ENCODE data around the gene EVPL. TPM values are rescaled to one million over a fixed set of nuclear protein-coding genes. Genes with fewer than 3 reads are reported as not detected.

EVPL gene
- total and polyA plus RNA-seq, 2 of the 13 experiments (the other 11 are each of a cell fraction or from before 2014, with no cell fraction given), result 2.1 to 8.2 TPM

- TF ChIP-seq, protein P1, sequence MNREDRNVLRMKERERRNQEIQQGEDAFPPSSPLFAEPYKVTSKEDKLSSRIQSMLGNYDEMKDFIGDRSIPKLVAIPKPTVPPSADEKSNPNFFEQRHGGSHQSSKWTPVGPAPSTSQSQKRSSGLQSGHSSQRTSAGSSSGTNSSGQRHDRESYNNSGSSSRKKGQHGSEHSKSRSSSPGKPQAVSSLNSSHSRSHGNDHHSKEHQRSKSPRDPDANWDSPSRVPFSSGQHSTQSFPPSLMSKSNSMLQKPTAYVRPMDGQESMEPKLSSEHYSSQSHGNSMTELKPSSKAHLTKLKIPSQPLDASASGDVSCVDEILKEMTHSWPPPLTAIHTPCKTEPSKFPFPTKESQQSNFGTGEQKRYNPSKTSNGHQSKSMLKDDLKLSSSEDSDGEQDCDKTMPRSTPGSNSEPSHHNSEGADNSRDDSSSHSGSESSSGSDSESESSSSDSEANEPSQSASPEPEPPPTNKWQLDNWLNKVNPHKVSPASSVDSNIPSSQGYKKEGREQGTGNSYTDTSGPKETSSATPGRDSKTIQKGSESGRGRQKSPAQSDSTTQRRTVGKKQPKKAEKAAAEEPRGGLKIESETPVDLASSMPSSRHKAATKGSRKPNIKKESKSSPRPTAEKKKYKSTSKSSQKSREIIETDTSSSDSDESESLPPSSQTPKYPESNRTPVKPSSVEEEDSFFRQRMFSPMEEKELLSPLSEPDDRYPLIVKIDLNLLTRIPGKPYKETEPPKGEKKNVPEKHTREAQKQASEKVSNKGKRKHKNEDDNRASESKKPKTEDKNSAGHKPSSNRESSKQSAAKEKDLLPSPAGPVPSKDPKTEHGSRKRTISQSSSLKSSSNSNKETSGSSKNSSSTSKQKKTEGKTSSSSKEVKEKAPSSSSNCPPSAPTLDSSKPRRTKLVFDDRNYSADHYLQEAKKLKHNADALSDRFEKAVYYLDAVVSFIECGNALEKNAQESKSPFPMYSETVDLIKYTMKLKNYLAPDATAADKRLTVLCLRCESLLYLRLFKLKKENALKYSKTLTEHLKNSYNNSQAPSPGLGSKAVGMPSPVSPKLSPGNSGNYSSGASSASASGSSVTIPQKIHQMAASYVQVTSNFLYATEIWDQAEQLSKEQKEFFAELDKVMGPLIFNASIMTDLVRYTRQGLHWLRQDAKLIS (CRISPR knock-in tag; IDR thresholded peaks at IDR 0.05), result no peak
- TF ChIP-seq HIC2 (CRISPR knock-in tag; IDR thresholded peaks at IDR 0.05; ENCODE audit: low read depth) (no peak), ZMYM2 (CRISPR knock-in tag; IDR thresholded peaks at IDR 0.05) (no peak), NCOA5 (CRISPR knock-in tag; IDR thresholded peaks at IDR 0.05) (no peak), ZFP36L1 (CRISPR knock-in tag; IDR thresholded peaks at IDR 0.05) (peak; percentile 31; the same call in 1 of the 2 replicates), SOX5 (CRISPR knock-in tag; IDR thresholded peaks at IDR 0.05; ENCODE audit: borderline replicate concordance) (peak; percentile 72), JUNB (CRISPR knock-in tag; IDR thresholded peaks at IDR 0.05; ENCODE audit: borderline replicate concordance) (no peak; the same call in 1 of the 2 replicates), JARID2 (CRISPR knock-in tag; IDR thresholded peaks at IDR 0.05; ENCODE audit: insufficient replicate concordance) (no peak), PHF21A (CRISPR knock-in tag; IDR thresholded peaks at IDR 0.05) (peak; percentile 64), MZF1 (CRISPR knock-in tag; IDR thresholded peaks at IDR 0.05; ENCODE audit: borderline replicate concordance) (no peak), SMAD9 (CRISPR knock-in tag; IDR thresholded peaks at IDR 0.05) (no peak), NKX3-1 (CRISPR knock-in tag; IDR thresholded peaks at IDR 0.05) (no peak), ZNF451 (CRISPR knock-in tag; IDR thresholded peaks at IDR 0.05) (no peak), ZNF274 (CRISPR knock-in tag; IDR thresholded peaks at IDR 0.05) (no peak), MED1 (CRISPR knock-in tag; IDR thresholded peaks at IDR 0.05) (peak; percentile 71), SRSF1 (optimal IDR thresholded peaks at IDR 0.05; ENCODE audit: low read depth, low read length) (no peak), THYN1 (CRISPR knock-in tag; IDR thresholded peaks at IDR 0.05; ENCODE audit: borderline replicate concordance, low read depth) (no peak), RBM22 (optimal IDR thresholded peaks at IDR 0.05; ENCODE audit: low read length) (no peak), ZNF207 (IDR thresholded peaks at IDR 0.05; ENCODE audit: borderline replicate concordance) (no peak), MBD4 (IDR thresholded peaks at IDR 0.05; ENCODE audit: borderline replicate concordance, low read length) (no peak), TAF1 (CRISPR knock-in tag; IDR thresholded peaks at IDR 0.05) (no peak), SIX4 (CRISPR knock-in tag; IDR thresholded peaks at IDR 0.05) (peak; percentile 12; the same call in 1 of the 2 replicates), ZNF556 (CRISPR knock-in tag; IDR thresholded peaks at IDR 0.05; ENCODE audit: borderline replicate concordance) (no peak)
- TF ChIP-seq, protein P2, sequence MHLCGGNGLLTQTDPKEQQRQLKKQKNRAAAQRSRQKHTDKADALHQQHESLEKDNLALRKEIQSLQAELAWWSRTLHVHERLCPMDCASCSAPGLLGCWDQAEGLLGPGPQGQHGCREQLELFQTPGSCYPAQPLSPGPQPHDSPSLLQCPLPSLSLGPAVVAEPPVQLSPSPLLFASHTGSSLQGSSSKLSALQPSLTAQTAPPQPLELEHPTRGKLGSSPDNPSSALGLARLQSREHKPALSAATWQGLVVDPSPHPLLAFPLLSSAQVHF (CRISPR knock-in tag; IDR thresholded peaks at IDR 0.05), result no peak
- TF ChIP-seq, protein P3, sequence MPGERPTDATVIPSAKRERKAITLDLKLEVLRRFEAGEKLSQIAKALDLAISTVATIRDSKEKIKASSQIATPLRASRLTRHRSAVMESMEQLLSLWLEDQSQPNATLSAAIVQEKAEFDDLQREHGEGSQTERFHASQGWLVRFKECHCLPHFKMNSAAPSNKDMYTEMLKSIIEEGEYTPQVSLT (CRISPR knock-in tag; IDR thresholded peaks at IDR 0.05; ENCODE audit: borderline replicate concordance, low read depth), result no peak
Observed at GRCh38 chr17:75976175-75976848, 50.8 kb downstream of the EVPL start (continued).

Measured in HepG2 (cell line).